Neuronal stem cell (in vitro differentiated cells): ENCODE data around the gene CORO2B.

Source experiments
- DNase-seq: peaks from one replicate; pipeline ENCODE4 v3.0.0-alpha.2; 2013; ENCODE audit warnings: low spot score
- H2AFZ ChIP-seq: one replicate; pipeline ENCODE4 v1.6.1; 2013; ENCODE audit warnings: mild to moderate bottlenecking, low read length, inconsistent platforms
- H2AK5ac ChIP-seq: 2 replicates; pipeline ENCODE4 v1.6.1; 2013; ENCODE audit warnings: low read depth, mild to moderate bottlenecking, inconsistent platforms, low read length, moderate library complexity, mixed read lengths
- H2BK120ac ChIP-seq: 2 replicates; pipeline ENCODE4 v1.6.1; 2013; ENCODE audit warnings: low read depth, mild to moderate bottlenecking, inconsistent platforms, low read length, moderate library complexity, mixed read lengths
- H2BK12ac ChIP-seq: one replicate; pipeline ENCODE4 v1.6.1; 2013; ENCODE audit warnings: low read length, inconsistent platforms
- H2BK15ac ChIP-seq: 2 replicates; pipeline ENCODE4 v1.6.1; 2013; ENCODE audit warnings: mild to moderate bottlenecking, low read length, inconsistent platforms, mixed read lengths
- H2BK5ac ChIP-seq: one replicate; pipeline ENCODE4 v1.6.1; 2013; ENCODE audit warnings: inconsistent platforms, mild to moderate bottlenecking, low read length, moderate library complexity
- H3K14ac ChIP-seq: one replicate; pipeline ENCODE4 v1.6.1; 2013; ENCODE audit warnings: low read length, inconsistent platforms
- H3K18ac ChIP-seq: 2 replicates; pipeline ENCODE4 v1.6.1; 2013; ENCODE audit warnings: low read length, inconsistent platforms
- H3K23ac ChIP-seq: 2 replicates; pipeline ENCODE4 v1.6.1; 2013; ENCODE audit warnings: low read depth, mild to moderate bottlenecking, mixed read lengths, low read length, inconsistent platforms; ENCODE audit not compliant: poor library complexity
- H3K27ac ChIP-seq: replicated peaks from 3 replicates; pipeline ENCODE4 v1.5.1; 2013; ENCODE audit warnings: low read length, inconsistent platforms
- H3K27me3 ChIP-seq, 3 experiments: 2 replicates each; pipeline ENCODE4 v1.6.1; 2013; ENCODE audit warnings: low read length in 3 of 3, mild to moderate bottlenecking in 2 of 3, inconsistent platforms in 1 of 3, low read depth in 1 of 3, mixed read lengths in 1 of 3, moderate library complexity in 1 of 3; ENCODE audit not compliant: control insufficient read depth in 3 of 3, insufficient read depth in 3 of 3
- H3K36me3 ChIP-seq, 2 donors: replicated peaks in 1 of 2; 2 replicates each; pipeline ENCODE4 v1.6.1; 2013; ENCODE audit warnings: low read length in 2 of 2; ENCODE audit not compliant: control insufficient read depth in 2 of 2, insufficient read depth in 2 of 2
- H3K4ac ChIP-seq: 2 replicates; pipeline ENCODE4 v1.6.1; 2013; ENCODE audit warnings: inconsistent platforms, mild to moderate bottlenecking, low read length, moderate library complexity
- H3K4me1 ChIP-seq, 2 donors: 1 replicate in 1 of 2; 2 replicates in 1 of 2; pipeline ENCODE4 v1.6.1; 2013; ENCODE audit warnings: low read length in 2 of 2, low read depth in 1 of 2; ENCODE audit not compliant: control insufficient read depth in 2 of 2, insufficient read depth in 1 of 2
- H3K4me2 ChIP-seq: one replicate; pipeline ENCODE4 v1.6.1; 2013; ENCODE audit warnings: mild to moderate bottlenecking, low read length, inconsistent platforms; ENCODE audit not compliant: insufficient read depth, poor library complexity, severe bottlenecking
- H3K4me3 ChIP-seq, 2 donors: 2 replicates each; pipeline ENCODE4 v1.5.1; 2013; ENCODE audit warnings: low read length in 2 of 2, mild to moderate bottlenecking in 2 of 2, inconsistent platforms in 1 of 2, moderate library complexity in 1 of 2
- H3K79me1 ChIP-seq: one replicate; pipeline ENCODE4 v1.6.1; 2013; ENCODE audit warnings: low read depth, mild to moderate bottlenecking, inconsistent platforms, low read length, moderate library complexity
- H3K9ac ChIP-seq: one replicate; pipeline ENCODE4 v1.6.1; 2013; ENCODE audit warnings: mild to moderate bottlenecking, low read depth, low read length, inconsistent platforms; ENCODE audit not compliant: poor library complexity
- H3K9me3 ChIP-seq, 2 donors: replicated peaks in 1 of 2; 2 replicates each; pipeline versions ENCODE3 to v1.6.1; 2013; ENCODE audit warnings: low read length in 2 of 2, mild to moderate bottlenecking in 2 of 2, inconsistent platforms in 1 of 2, low read depth in 1 of 2, mixed read lengths in 1 of 2, moderate library complexity in 1 of 2; ENCODE audit not compliant: control insufficient read depth in 2 of 2, insufficient read depth in 1 of 2
- H4K8ac ChIP-seq: one replicate; pipeline ENCODE4 v1.6.1; 2013; ENCODE audit warnings: low read depth, mild to moderate bottlenecking, inconsistent platforms, low read length, moderate library complexity
- H4K91ac ChIP-seq: one replicate; pipeline ENCODE4 v1.6.1; 2013; ENCODE audit warnings: low read length, low read depth, mild to moderate bottlenecking, inconsistent platforms; ENCODE audit not compliant: poor library complexity
- WGBS, 2 donors: extraction: QIAGEN DNeasy Blood & Tissue Kit; methylation state at CpG; one replicate each; pipeline ENCODE4 v1.1.7; 2013; ENCODE audit warnings: missing lambda C conversion rate in 2 of 2, mixed read lengths in 1 of 2; ENCODE audit not compliant: insufficient read length in 2 of 2, insufficient replicate concordance in 1 of 2; ENCODE audit errors: extremely low coverage in 2 of 2; 5-methylcytosine and 5-hydroxymethylcytosine counted together

The CORO2B gene

GRCh38 chr15:68644083-68644904 is 65.5 kb downstream of the CORO2B start:
- Histone ChIP-seq H3K4me3 (no peak overlapping the region), H3K9me3 (no peaks in the 10 kb centered on the region), H2AFZ (no peak overlapping the region), H3K27me3 (no peaks in the 10 kb centered on the region), H3K9ac (no peak overlapping the region), H2BK15ac (no peak overlapping the region), H3K14ac (no peak overlapping the region), H4K8ac (no peak overlapping the region), H3K4me1 (peaks cover 12 to 19% of the 10 kb centered on the region in 2 donors), H3K4me2 (no peak overlapping the region), H3K27ac (no peak overlapping the region), H2BK5ac (no peak overlapping the region), H3K18ac (no peak overlapping the region), H3K4ac (no peak overlapping the region), H2AK5ac (no peak overlapping the region), H3K23ac (no peak overlapping the region), H2BK120ac (no peak overlapping the region), H3K79me1 (no peaks in the 10 kb centered on the region), H3K36me3 (peaks cover 2 to 6% of the 10 kb centered on the region in 2 donors), H2BK12ac (no peak overlapping the region), H4K91ac (no peak overlapping the region)
- no CpG with 5 or more reads among the region's 8 CpGs for WGBS, 2 donors
- DNase-seq = no peak

DNA sequence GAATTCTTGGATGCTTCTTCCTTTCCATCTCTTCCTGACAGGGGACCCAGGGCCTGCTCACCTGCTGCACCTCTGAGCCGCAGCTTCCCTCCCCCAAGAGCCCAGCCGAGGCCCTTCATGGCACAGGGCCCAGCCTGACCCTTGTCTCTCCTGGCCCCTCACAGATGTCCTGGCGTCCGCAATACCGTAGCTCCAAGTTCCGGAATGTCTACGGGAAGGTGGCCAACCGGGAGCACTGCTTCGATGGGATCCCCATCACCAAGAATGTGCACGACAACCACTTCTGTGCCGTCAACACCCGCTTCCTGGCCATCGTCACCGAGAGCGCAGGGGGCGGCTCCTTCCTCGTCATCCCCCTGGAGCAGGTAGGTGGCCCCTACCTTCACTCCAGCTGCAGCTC is 66.2 kb downstream of the CORO2B start:
- H3K14ac ChIP-seq = no peak overlapping the region
- no peak overlapping the region for H2AFZ ChIP-seq
- H3K27ac ChIP-seq = no peak overlapping the region
- H3K9me3 ChIP-seq = no peaks in the 10 kb centered on the region
- no peak overlapping the region for H2BK12ac ChIP-seq
- DNase-seq = no peak
- H3K4me1 ChIP-seq = peaks cover 12 to 15% of the 10 kb centered on the region in 2 donors
- no peaks in the 10 kb centered on the region for H3K79me1 ChIP-seq
- H4K8ac ChIP-seq = no peak overlapping the region
- no peak overlapping the region for H4K91ac ChIP-seq
- no peak overlapping the region for H2AK5ac ChIP-seq
- no peak overlapping the region for H3K4me2 ChIP-seq
- H2BK5ac ChIP-seq = no peak overlapping the region
- H3K27me3 ChIP-seq = no peaks in the 10 kb centered on the region
- H3K36me3 ChIP-seq = peaks cover 2 to 6% of the 10 kb centered on the region in 2 donors
- H3K4ac ChIP-seq = no peak overlapping the region
- WGBS, 2 donors = no CpG with 5 or more reads among the region's 17 CpGs
- no peak overlapping the region for H3K23ac ChIP-seq
- peak overlapping the region; percentile 13 for H3K9ac ChIP-seq
- H2BK120ac ChIP-seq = no peak overlapping the region
- no peak overlapping the region for H2BK15ac ChIP-seq
- H3K4me3 ChIP-seq = no peak overlapping the region
- peak overlapping the region; percentile 54 for H3K18ac ChIP-seq

DNA sequence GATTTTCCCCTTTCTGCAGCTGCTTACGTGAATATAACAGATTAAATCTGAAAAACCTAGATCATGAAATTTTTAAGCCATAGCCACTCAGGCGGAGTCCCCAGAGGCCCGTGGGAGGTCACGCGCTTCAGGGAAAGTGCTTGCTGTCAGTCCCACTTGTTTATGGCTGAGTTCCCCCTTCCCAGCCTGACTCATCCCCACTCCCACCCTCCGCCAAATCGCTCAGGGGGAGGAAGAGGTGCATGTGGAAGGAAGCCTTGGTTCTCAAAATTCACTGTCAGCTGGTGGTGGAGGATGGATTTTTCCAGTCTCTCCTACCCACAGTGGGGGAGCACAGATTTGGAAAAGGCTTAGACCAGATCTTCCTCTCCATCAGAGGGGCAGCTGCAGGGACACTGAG is 67.4 kb downstream of the CORO2B start:
- no peak overlapping the region for H3K9ac ChIP-seq
- H3K9me3 ChIP-seq = no peaks in the 10 kb centered on the region
- no peak overlapping the region for H2BK120ac ChIP-seq
- no peak overlapping the region for H2AK5ac ChIP-seq
- H2BK15ac ChIP-seq = no peak overlapping the region
- H3K18ac ChIP-seq = no peak overlapping the region
- no peak for DNase-seq
- peaks cover 3 to 6% of the 10 kb centered on the region in 2 donors for H3K4me1 ChIP-seq
- H4K8ac ChIP-seq = no peak overlapping the region
- H3K4me3 ChIP-seq = no peak overlapping the region
- no peak overlapping the region for H4K91ac ChIP-seq
- no peak overlapping the region for H3K23ac ChIP-seq
- H3K27ac ChIP-seq = no peak overlapping the region
- no CpG with 5 or more reads among the region's 7 CpGs for WGBS, 2 donors
- no peak overlapping the region for H3K4me2 ChIP-seq
- H3K27me3 ChIP-seq = no peaks in the 10 kb centered on the region
- H2AFZ ChIP-seq = no peak overlapping the region
- no peak overlapping the region for H2BK12ac ChIP-seq
- H3K79me1 ChIP-seq = no peaks in the 10 kb centered on the region
- H3K4ac ChIP-seq = no peak overlapping the region
- H3K14ac ChIP-seq = no peak overlapping the region
- no peak overlapping the region for H2BK5ac ChIP-seq
- H3K36me3 ChIP-seq = peaks cover 2 to 6% of the 10 kb centered on the region in 2 donors

- Histone ChIP-seq H3K27me3 (no peaks in the 10 kb centered on the region), H2AFZ (no peak overlapping the region), H3K27ac (no peak overlapping the region), H3K4ac (no peak overlapping the region), H3K14ac (no peak overlapping the region), H2BK15ac (no peak overlapping the region), H2BK12ac (no peak overlapping the region), H3K9me3 (no peaks in the 10 kb centered on the region), H3K23ac (no peak overlapping the region), H3K18ac (no peak overlapping the region), H3K4me3 (no peak overlapping the region), H2BK120ac (no peak overlapping the region), H3K79me1 (no peaks in the 10 kb centered on the region), H2AK5ac (no peak overlapping the region), H4K8ac (no peak overlapping the region), H4K91ac (no peak overlapping the region), H3K4me2 (no peak overlapping the region), H2BK5ac (no peak overlapping the region), H3K9ac (no peak overlapping the region), H3K36me3 (peaks cover 2 to 7% of the 10 kb centered on the region in 2 donors), H3K4me1 (peaks cover 0 to 3% of the 10 kb centered on the region in 2 donors)
- WGBS, 2 donors = no CpG with 5 or more reads among the region's 5 CpGs
- no peak for DNase-seq
Observed at GRCh38 chr15:68646696-68647095, 67.9 kb downstream of the CORO2B start.
